Measurements from ENCODE around the gene LMNTD2. TPM values are rescaled to one million over a fixed set of nuclear protein-coding genes. Genes with fewer than 3 reads are reported as not detected.
A peak's percentile ranks its signal among the peaks of the same experiment; 100 is the strongest.

The LMNTD2 gene
- total and polyA plus RNA-seq, 2 of the 13 experiments (the other 11 are each of a cell fraction or from before 2014, with no cell fraction given), result 1.1 to 3.1 TPM

DNA sequence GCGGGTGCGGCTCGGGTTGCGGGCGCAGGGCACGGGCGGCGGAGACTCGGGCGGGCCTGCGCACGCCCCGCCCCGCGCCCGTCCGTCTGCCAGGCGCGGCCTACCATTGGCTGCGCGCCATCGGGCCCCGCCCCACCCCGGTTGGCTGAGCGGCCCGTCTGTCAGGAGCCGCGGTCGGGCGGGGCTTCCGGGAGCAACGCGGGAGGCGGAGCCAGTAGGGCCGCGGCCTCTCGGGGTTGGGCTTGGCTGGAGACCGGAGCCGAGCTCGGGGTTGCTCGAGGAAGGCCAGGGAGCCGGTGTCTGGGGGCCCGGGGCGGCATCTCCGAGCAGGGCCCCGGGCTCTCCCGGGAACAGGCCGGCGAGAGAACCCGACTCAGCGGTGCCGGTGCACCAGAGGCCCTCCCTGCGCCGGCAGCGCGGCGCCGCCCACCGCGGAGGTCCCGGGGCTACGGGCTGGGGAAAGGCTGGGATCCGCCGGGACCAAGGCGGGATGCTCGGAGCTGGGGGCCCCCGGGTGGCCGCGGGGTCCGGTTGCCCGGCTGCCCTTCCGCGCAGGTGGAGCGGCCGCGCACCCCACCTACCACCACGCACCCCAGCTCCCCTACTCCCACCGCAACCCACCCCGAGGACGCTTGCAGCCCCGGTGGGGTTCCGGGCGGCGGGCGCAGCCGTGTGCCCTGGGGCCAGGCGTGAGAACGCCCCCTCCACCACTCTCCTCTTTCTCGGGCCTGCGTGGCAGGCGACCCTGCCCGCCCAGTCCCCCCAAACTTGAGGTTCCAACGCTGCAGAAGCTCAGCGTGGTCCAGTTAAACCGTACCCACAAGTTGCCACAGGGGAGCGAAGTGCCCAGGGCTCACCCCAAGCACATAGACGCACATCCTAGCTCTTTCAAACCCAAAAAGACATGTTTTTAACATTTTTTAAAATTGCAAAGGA lies 24.8 kb downstream of the LMNTD2 start, which contains the start of gene HRAS (continued):
- TF ChIP-seq, protein P1, sequence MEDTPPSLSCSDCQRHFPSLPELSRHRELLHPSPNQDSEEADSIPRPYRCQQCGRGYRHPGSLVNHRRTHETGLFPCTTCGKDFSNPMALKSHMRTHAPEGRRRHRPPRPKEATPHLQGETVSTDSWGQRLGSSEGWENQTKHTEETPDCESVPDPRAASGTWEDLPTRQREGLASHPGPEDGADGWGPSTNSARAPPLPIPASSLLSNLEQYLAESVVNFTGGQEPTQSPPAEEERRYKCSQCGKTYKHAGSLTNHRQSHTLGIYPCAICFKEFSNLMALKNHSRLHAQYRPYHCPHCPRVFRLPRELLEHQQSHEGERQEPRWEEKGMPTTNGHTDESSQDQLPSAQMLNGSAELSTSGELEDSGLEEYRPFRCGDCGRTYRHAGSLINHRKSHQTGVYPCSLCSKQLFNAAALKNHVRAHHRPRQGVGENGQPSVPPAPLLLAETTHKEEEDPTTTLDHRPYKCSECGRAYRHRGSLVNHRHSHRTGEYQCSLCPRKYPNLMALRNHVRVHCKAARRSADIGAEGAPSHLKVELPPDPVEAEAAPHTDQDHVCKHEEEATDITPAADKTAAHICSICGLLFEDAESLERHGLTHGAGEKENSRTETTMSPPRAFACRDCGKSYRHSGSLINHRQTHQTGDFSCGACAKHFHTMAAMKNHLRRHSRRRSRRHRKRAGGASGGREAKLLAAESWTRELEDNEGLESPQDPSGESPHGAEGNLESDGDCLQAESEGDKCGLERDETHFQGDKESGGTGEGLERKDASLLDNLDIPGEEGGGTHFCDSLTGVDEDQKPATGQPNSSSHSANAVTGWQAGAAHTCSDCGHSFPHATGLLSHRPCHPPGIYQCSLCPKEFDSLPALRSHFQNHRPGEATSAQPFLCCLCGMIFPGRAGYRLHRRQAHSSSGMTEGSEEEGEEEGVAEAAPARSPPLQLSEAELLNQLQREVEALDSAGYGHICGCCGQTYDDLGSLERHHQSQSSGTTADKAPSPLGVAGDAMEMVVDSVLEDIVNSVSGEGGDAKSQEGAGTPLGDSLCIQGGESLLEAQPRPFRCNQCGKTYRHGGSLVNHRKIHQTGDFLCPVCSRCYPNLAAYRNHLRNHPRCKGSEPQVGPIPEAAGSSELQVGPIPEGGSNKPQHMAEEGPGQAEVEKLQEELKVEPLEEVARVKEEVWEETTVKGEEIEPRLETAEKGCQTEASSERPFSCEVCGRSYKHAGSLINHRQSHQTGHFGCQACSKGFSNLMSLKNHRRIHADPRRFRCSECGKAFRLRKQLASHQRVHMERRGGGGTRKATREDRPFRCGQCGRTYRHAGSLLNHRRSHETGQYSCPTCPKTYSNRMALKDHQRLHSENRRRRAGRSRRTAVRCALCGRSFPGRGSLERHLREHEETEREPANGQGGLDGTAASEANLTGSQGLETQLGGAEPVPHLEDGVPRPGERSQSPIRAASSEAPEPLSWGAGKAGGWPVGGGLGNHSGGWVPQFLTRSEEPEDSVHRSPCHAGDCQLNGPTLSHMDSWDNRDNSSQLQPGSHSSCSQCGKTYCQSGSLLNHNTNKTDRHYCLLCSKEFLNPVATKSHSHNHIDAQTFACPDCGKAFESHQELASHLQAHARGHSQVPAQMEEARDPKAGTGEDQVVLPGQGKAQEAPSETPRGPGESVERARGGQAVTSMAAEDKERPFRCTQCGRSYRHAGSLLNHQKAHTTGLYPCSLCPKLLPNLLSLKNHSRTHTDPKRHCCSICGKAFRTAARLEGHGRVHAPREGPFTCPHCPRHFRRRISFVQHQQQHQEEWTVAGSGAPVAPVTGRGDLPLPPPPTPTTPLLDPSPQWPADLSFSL (CRISPR knock-in tag; IDR thresholded peaks at IDR 0.05), result no peak
- TF ChIP-seq, protein P2, sequence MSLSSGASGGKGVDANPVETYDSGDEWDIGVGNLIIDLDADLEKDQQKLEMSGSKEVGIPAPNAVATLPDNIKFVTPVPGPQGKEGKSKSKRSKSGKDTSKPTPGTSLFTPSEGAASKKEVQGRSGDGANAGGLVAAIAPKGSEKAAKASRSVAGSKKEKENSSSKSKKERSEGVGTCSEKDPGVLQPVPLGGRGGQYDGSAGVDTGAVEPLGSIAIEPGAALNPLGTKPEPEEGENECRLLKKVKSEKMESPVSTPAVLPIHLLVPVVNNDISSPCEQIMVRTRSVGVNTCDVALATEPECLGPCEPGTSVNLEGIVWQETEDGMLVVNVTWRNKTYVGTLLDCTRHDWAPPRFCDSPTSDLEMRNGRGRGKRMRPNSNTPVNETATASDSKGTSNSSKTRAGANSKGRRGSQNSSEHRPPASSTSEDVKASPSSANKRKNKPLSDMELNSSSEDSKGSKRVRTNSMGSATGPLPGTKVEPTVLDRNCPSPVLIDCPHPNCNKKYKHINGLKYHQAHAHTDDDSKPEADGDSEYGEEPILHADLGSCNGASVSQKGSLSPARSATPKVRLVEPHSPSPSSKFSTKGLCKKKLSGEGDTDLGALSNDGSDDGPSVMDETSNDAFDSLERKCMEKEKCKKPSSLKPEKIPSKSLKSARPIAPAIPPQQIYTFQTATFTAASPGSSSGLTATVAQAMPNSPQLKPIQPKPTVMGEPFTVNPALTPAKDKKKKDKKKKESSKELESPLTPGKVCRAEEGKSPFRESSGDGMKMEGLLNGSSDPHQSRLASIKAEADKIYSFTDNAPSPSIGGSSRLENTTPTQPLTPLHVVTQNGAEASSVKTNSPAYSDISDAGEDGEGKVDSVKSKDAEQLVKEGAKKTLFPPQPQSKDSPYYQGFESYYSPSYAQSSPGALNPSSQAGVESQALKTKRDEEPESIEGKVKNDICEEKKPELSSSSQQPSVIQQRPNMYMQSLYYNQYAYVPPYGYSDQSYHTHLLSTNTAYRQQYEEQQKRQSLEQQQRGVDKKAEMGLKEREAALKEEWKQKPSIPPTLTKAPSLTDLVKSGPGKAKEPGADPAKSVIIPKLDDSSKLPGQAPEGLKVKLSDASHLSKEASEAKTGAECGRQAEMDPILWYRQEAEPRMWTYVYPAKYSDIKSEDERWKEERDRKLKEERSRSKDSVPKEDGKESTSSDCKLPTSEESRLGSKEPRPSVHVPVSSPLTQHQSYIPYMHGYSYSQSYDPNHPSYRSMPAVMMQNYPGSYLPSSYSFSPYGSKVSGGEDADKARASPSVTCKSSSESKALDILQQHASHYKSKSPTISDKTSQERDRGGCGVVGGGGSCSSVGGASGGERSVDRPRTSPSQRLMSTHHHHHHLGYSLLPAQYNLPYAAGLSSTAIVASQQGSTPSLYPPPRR (CRISPR knock-in tag; IDR thresholded peaks at IDR 0.05; ENCODE audit: borderline replicate concordance), result no peak
- TF ChIP-seq PRPF4 (IDR thresholded peaks at IDR 0.05; ENCODE audit: low read depth, low read length, poor library complexity, severe bottlenecking), result no peak
- TF ChIP-seq HIVEP1 (CRISPR knock-in tag; IDR thresholded peaks at IDR 0.05), result no peak
- TF ChIP-seq ZNF660 (CRISPR knock-in tag; IDR thresholded peaks at IDR 0.05; ENCODE audit: borderline replicate concordance, low read depth), result no peak
- no peak for TF ChIP-seq DNMT3B (CRISPR knock-in tag; conservative IDR thresholded peaks at IDR 0.05)
- TF ChIP-seq ZFY (CRISPR knock-in tag; IDR thresholded peaks at IDR 0.05), result peak; percentile 89
- 0 out of 2 replicates have a peak, but pooled peaks have one; percentile 1 for TF ChIP-seq GATAD2A (CRISPR knock-in tag; IDR thresholded peaks at IDR 0.05)
- TF ChIP-seq, protein P3, sequence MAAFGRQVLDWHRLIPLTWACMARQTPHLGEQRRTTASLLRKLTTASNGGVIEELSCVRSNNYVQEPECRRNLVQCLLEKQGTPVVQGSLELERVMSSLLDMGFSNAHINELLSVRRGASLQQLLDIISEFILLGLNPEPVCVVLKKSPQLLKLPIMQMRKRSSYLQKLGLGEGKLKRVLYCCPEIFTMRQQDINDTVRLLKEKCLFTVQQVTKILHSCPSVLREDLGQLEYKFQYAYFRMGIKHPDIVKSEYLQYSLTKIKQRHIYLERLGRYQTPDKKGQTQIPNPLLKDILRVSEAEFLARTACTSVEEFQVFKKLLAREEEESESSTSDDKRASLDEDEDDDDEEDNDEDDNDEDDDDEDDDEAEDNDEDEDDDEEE (CRISPR knock-in tag; IDR thresholded peaks at IDR 0.05), result peak; percentile 92
- TF ChIP-seq ZNF557 (CRISPR knock-in tag; IDR thresholded peaks at IDR 0.05), result no peak
- TF ChIP-seq ZNF567 (CRISPR knock-in tag; IDR thresholded peaks at IDR 0.05; ENCODE audit: borderline replicate concordance), result 0 out of 2 replicates have a peak, but pooled peaks have one; percentile 42
- no peak for TF ChIP-seq PTBP1 (IDR thresholded peaks at IDR 0.05; ENCODE audit: low read depth, low read length, poor library complexity, severe bottlenecking)
- TF ChIP-seq SSRP1 (CRISPR knock-in tag; IDR thresholded peaks at IDR 0.05), result no peak
- TF ChIP-seq, protein P4, sequence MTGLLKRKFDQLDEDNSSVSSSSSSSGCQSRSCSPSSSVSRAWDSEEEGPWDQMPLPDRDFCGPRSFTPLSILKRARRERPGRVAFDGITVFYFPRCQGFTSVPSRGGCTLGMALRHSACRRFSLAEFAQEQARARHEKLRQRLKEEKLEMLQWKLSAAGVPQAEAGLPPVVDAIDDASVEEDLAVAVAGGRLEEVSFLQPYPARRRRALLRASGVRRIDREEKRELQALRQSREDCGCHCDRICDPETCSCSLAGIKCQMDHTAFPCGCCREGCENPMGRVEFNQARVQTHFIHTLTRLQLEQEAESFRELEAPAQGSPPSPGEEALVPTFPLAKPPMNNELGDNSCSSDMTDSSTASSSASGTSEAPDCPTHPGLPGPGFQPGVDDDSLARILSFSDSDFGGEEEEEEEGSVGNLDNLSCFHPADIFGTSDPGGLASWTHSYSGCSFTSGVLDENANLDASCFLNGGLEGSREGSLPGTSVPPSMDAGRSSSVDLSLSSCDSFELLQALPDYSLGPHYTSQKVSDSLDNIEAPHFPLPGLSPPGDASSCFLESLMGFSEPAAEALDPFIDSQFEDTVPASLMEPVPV (CRISPR knock-in tag; IDR thresholded peaks at IDR 0.05), result no peak

Data from HepG2 (cell line).